ENCODE results near the gene CRYGD. TPM values are rescaled to one million over a fixed set of nuclear protein-coding genes. Genes with fewer than 3 reads are reported as not detected.
"Not testable (repeated sequence)": the region's sequence is repeated elsewhere in the genome, so short reads cannot be mapped to it uniquely, and the experiment has no call there.

Gene CRYGD
- total and polyA plus RNA-seq, 7 experiments from 2014 or later, result not detected

GRCh38 chr2:208142925-208143799 lies 18.8 kb upstream of the CRYGD start:
- H3K4me1 Mint-ChIP-seq, result no peaks in the 10 kb centered on the region
- no peak overlapping the region for H3K27ac ChIP-seq (ENCODE audit: low read depth, low read length)
- no peaks in the 10 kb centered on the region for H3K9me3 ChIP-seq (ENCODE audit: control insufficient read depth in 2 of 3, low read length in 3 of 3)
- peaks cover 0 to 13% (median under 1%) of the 10 kb centered on the region in 11 donors for H3K9me3 Mint-ChIP-seq
- intact Hi-C loops (cut with micrococcal nuclease), result no loop called here
- ChIA-PET POLR2A (no interaction called here), CTCF (no interaction called here)
- H3K4me1 ChIP-seq (ENCODE audit: control insufficient read depth in 2 of 2, insufficient read depth in 2 of 2, low read length in 2 of 2), result no peaks in the 10 kb centered on the region
- peaks cover 0 to 7% (median 0%) of the 10 kb centered on the region in 5 donors for H3K27me3 Mint-ChIP-seq
- H3K4me3 Mint-ChIP-seq, result no peak overlapping the region
- ATAC-seq (no peak), DNase-seq (no peak)
- no peak overlapping the region for H3K27ac Mint-ChIP-seq
- H3K27me3 ChIP-seq (ENCODE audit: control insufficient read depth in 2 of 2, insufficient read depth in 2 of 2, low read length in 2 of 2), result no peaks in the 10 kb centered on the region
- no peaks in the 10 kb centered on the region for H3K36me3 ChIP-seq (ENCODE audit: control insufficient read depth in 2 of 3, insufficient read depth in 3 of 3, low read length in 3 of 3)
- H3K4me3 ChIP-seq (ENCODE audit: low read length), result no peak overlapping the region
- H3K36me3 Mint-ChIP-seq, result peaks cover 0 to under 1% (median 0%) of the 10 kb centered on the region in 5 donors

GRCh38 chr2:208142240-208142924 lies 18.1 kb upstream of the CRYGD start:
- Histone ChIP-seq H3K4me3 (ENCODE audit: low read length) (no peak overlapping the region), H3K36me3 (ENCODE audit: control insufficient read depth in 2 of 3, insufficient read depth in 3 of 3, low read length in 3 of 3) (no peaks in the 10 kb centered on the region), H3K4me1 (ENCODE audit: control insufficient read depth in 2 of 2, insufficient read depth in 2 of 2, low read length in 2 of 2) (no peaks in the 10 kb centered on the region), H3K9me3 (ENCODE audit: control insufficient read depth in 2 of 3, low read length in 3 of 3) (no peaks in the 10 kb centered on the region), H3K27me3 (ENCODE audit: control insufficient read depth in 2 of 2, insufficient read depth in 2 of 2, low read length in 2 of 2) (no peaks in the 10 kb centered on the region), H3K27ac (ENCODE audit: low read depth, low read length) (no peak overlapping the region)
- ChIA-PET POLR2A (no interaction called here), CTCF (no interaction called here)
- peaks cover 0 to 7% (median 0%) of the 10 kb centered on the region in 5 donors for H3K27me3 Mint-ChIP-seq
- peaks cover 0 to 4% (median 0%) of the 10 kb centered on the region in 5 donors for H3K36me3 Mint-ChIP-seq
- H3K4me1 Mint-ChIP-seq, result no peaks in the 10 kb centered on the region
- peaks cover 0 to 17% (median 5%) of the 10 kb centered on the region in 11 donors for H3K9me3 Mint-ChIP-seq
- ATAC-seq (no peak), DNase-seq (no peak)
- no peak overlapping the region for H3K27ac Mint-ChIP-seq
- intact Hi-C loops (cut with micrococcal nuclease), result no loop called here
- no peak overlapping the region for H3K4me3 Mint-ChIP-seq

GRCh38 chr2:208139447-208139846 lies 15.1 kb upstream of the CRYGD start:
- H3K4me1 Mint-ChIP-seq, result peaks cover 0 to 7% (median 0%) of the 10 kb centered on the region in 7 donors

GRCh38 chr2:208138334-208138733 lies 14.0 kb upstream of the CRYGD start:
- H3K4me1 Mint-ChIP-seq; H3K27me3 Mint-ChIP-seq; DNase-seq; H3K36me3 Mint-ChIP-seq; H3K4me3 ChIP-seq (ENCODE audit: low read length); H3K36me3 ChIP-seq (ENCODE audit: control insufficient read depth in 2 of 3, insufficient read depth in 3 of 3, low read length in 3 of 3); H3K9me3 ChIP-seq (ENCODE audit: control insufficient read depth in 2 of 3, low read length in 3 of 3); H3K27ac ChIP-seq (ENCODE audit: low read depth, low read length); H3K4me1 ChIP-seq (ENCODE audit: control insufficient read depth in 2 of 2, insufficient read depth in 2 of 2, low read length in 2 of 2); H3K27ac Mint-ChIP-seq; ATAC-seq; H3K27me3 ChIP-seq (ENCODE audit: control insufficient read depth in 2 of 2, insufficient read depth in 2 of 2, low read length in 2 of 2); POLR2A ChIA-PET; CTCF ChIA-PET; intact Hi-C loops (cut with micrococcal nuclease); H3K4me3 Mint-ChIP-seq: not testable (repeated sequence)
- peaks cover 0 to 17% (median 4%) of the 10 kb centered on the region in 11 donors for H3K9me3 Mint-ChIP-seq

More at GRCh38 chr2:208139447-208139846, 15.1 kb upstream of the CRYGD start:
- ChIA-PET POLR2A (no interaction called here), CTCF (no interaction called here)
- no peak overlapping the region for H3K27ac ChIP-seq (ENCODE audit: low read depth, low read length)
- peaks cover 0 to 4% (median 0%) of the 10 kb centered on the region in 5 donors for H3K36me3 Mint-ChIP-seq
- no peak overlapping the region for H3K4me3 ChIP-seq (ENCODE audit: low read length)
- H3K36me3 ChIP-seq (ENCODE audit: control insufficient read depth in 2 of 3, insufficient read depth in 3 of 3, low read length in 3 of 3), result no peaks in the 10 kb centered on the region
- H3K27ac Mint-ChIP-seq, result no peak overlapping the region
- peaks cover 0 to 4% of the 10 kb centered on the region in 2 donors for H3K4me1 ChIP-seq (ENCODE audit: control insufficient read depth in 2 of 2, insufficient read depth in 2 of 2, low read length in 2 of 2)
- peaks cover 0 to 17% (median 4%) of the 10 kb centered on the region in 11 donors for H3K9me3 Mint-ChIP-seq
- ATAC-seq, result no peak
- no peaks in the 10 kb centered on the region for H3K27me3 ChIP-seq (ENCODE audit: control insufficient read depth in 2 of 2, insufficient read depth in 2 of 2, low read length in 2 of 2)
- DNase-seq, result no peak
- no peaks in the 10 kb centered on the region for H3K27me3 Mint-ChIP-seq
- intact Hi-C loops (cut with micrococcal nuclease), result no loop called here
- H3K4me3 Mint-ChIP-seq, result no peak overlapping the region
- no peaks in the 10 kb centered on the region for H3K9me3 ChIP-seq (ENCODE audit: control insufficient read depth in 2 of 3, low read length in 3 of 3)

- H3K4me3 ChIP-seq (ENCODE audit: low read length), result no peak overlapping the region
- intact Hi-C loops (cut with micrococcal nuclease), result no loop called here
- H3K4me1 ChIP-seq (ENCODE audit: control insufficient read depth in 2 of 2, insufficient read depth in 2 of 2, low read length in 2 of 2), result peaks cover 0 to 4% of the 10 kb centered on the region in 2 donors
- no peak overlapping the region for H3K27ac ChIP-seq (ENCODE audit: low read depth, low read length)
- POLR2A ChIA-PET, result no interaction called here
- H3K36me3 ChIP-seq (ENCODE audit: control insufficient read depth in 2 of 3, insufficient read depth in 3 of 3, low read length in 3 of 3), result no peaks in the 10 kb centered on the region
- H3K9me3 Mint-ChIP-seq, result peaks cover 0 to 17% (median 4%) of the 10 kb centered on the region in 11 donors
- ATAC-seq (no peak), DNase-seq (no peak)
- no peaks in the 10 kb centered on the region for H3K27me3 ChIP-seq (ENCODE audit: control insufficient read depth in 2 of 2, insufficient read depth in 2 of 2, low read length in 2 of 2)
- no peaks in the 10 kb centered on the region for H3K9me3 ChIP-seq (ENCODE audit: control insufficient read depth in 2 of 3, low read length in 3 of 3)
- no peak overlapping the region for H3K4me3 Mint-ChIP-seq
- H3K27me3 Mint-ChIP-seq, result peaks cover 2 to 6% (median 5%) of the 10 kb centered on the region in 5 donors
- H3K36me3 Mint-ChIP-seq, result peaks cover 0 to 4% (median 0%) of the 10 kb centered on the region in 5 donors
- no peak overlapping the region for H3K27ac Mint-ChIP-seq
- CTCF ChIA-PET, result no interaction called here
- peaks cover 0 to 7% (median 0%) of the 10 kb centered on the region in 7 donors for H3K4me1 Mint-ChIP-seq
These were observed 12.4 kb upstream of the CRYGD start for GRCh38 chr2:208136716-208137094.

- POLR2A ChIA-PET, result no interaction called here
- peaks cover 0 to 17% (median 4%) of the 10 kb centered on the region in 11 donors for H3K9me3 Mint-ChIP-seq
- H3K4me3 ChIP-seq (ENCODE audit: low read length), result no peak overlapping the region
- H3K4me1 ChIP-seq (ENCODE audit: control insufficient read depth in 2 of 2, insufficient read depth in 2 of 2, low read length in 2 of 2), result peaks cover 0 to 4% of the 10 kb centered on the region in 2 donors
- no peaks in the 10 kb centered on the region for H3K36me3 ChIP-seq (ENCODE audit: control insufficient read depth in 2 of 3, insufficient read depth in 3 of 3, low read length in 3 of 3)
- CTCF ChIA-PET, result no interaction called here
- H3K4me1 Mint-ChIP-seq, result peaks cover 0 to 7% (median 0%) of the 10 kb centered on the region in 7 donors
- no peaks in the 10 kb centered on the region for H3K27me3 ChIP-seq (ENCODE audit: control insufficient read depth in 2 of 2, insufficient read depth in 2 of 2, low read length in 2 of 2)
- H3K9me3 ChIP-seq (ENCODE audit: control insufficient read depth in 2 of 3, low read length in 3 of 3), result no peaks in the 10 kb centered on the region
- H3K4me3 Mint-ChIP-seq, result no peak overlapping the region
- peaks cover 2 to 6% (median 5%) of the 10 kb centered on the region in 5 donors for H3K27me3 Mint-ChIP-seq
- H3K27ac ChIP-seq (ENCODE audit: low read depth, low read length), result no peak overlapping the region
- no peak for ATAC-seq
- DNase-seq, result no peak
- H3K27ac Mint-ChIP-seq, result no peak overlapping the region
- peaks cover 0 to 4% (median 0%) of the 10 kb centered on the region in 5 donors for H3K36me3 Mint-ChIP-seq
- intact Hi-C loops (cut with micrococcal nuclease), result no loop called here
These were observed 11.7 kb upstream of the CRYGD start for GRCh38 chr2:208135794-208136715.
